ENCODE results near the gene NVL.

GRCh38 chr1:224338150-224338838 lies 8.3 kb upstream of the NVL start:
- TF ChIP-seq YY1 (IDR thresholded peaks at IDR 0.05; ENCODE audit: low read depth) (no peak), NFIC (IDR thresholded peaks at IDR 0.05) (no peak), USF1 (IDR thresholded peaks at IDR 0.05) (no peak), EGR1 (IDR thresholded peaks at IDR 0.05) (no peak), RAD21 (IDR thresholded peaks at IDR 0.05; ENCODE audit: low read depth) (no peak)

Measured in Ishikawa (cell line).